Activated naive CD4-positive, alpha-beta T cell treated with anti-CD3 and anti-CD28 coated beads, Interleukin-2, amount 50 U/mL, for 72 hours (primary cell): ENCODE data around the gene TRRAP. TPM values are rescaled to one million over a fixed set of nuclear protein-coding genes. Genes with fewer than 3 reads are reported as not detected.

ENCODE experiments used
- ATAC-seq, 2 donors: fragments of 150-1000 bp; cut with Tn5 transposase; 2 replicates each; pipeline ENCODE4 v1.10.0; 2021; ENCODE audit warnings: mild to moderate bottlenecking in 2 of 2, moderate library complexity in 2 of 2
- DNase-seq, 2 donors: peaks; one replicate each; pipeline ENCODE4 v3.0.0; 2021 to 2022; ENCODE audit warnings: low spot score in 2 of 2
- H3K27ac Mint-ChIP-seq, 2 donors: one replicate each; pipeline ENCODE4 v1.8.0; 2022; ENCODE audit warnings: mild to moderate bottlenecking in 2 of 2, mixed read lengths in 2 of 2
- H3K36me3 Mint-ChIP-seq, 2 donors: one replicate each; pipeline ENCODE4 v1.8.0; 2022; ENCODE audit warnings: mixed read lengths in 2 of 2
- H3K9me3 Mint-ChIP-seq, 2 donors: one replicate each; pipeline ENCODE4 v1.8.0; 2022; ENCODE audit warnings: mixed read lengths in 2 of 2
- total RNA-seq, 2 donors: library from RNA; stranded (reverse); gene quantifications; one replicate each; pipeline ENCODE4 v1.2.3, GENCODE V29; 2022

The TRRAP gene
- total RNA-seq, 2 donors from 2014 or later = 49.8 to 58.3 TPM

GRCh38 chr7:99011341-99011705, 133.0 kb downstream of the TRRAP start:
- H3K9me3 Mint-ChIP-seq = no peaks in the 10 kb centered on the region
- peaks cover 34 to 38% of the 10 kb centered on the region in 2 donors for H3K36me3 Mint-ChIP-seq
- DNase-seq (peak in 1 of 2 donors; percentile 53), ATAC-seq (no peak)
- H3K27ac Mint-ChIP-seq = no peak overlapping the region

- DNase-seq (peak in 1 of 2 donors; percentile 40), ATAC-seq (no peak)
- Mint-ChIP-seq H3K36me3 (peaks cover 38 to 40% of the 10 kb centered on the region in 2 donors), H3K9me3 (no peaks in the 10 kb centered on the region), H3K27ac (peak overlapping the region in 1 of 2 donors; percentile 72)
Measured at GRCh38 chr7:99011706-99012404, 133.5 kb downstream of the TRRAP start.

GRCh38 chr7:99012722-99013121, 134.4 kb downstream of the TRRAP start:
- no peak overlapping the region for H3K27ac Mint-ChIP-seq
- no peak for ATAC-seq
- no peaks in the 10 kb centered on the region for H3K9me3 Mint-ChIP-seq

GRCh38 chr7:99013266-99014112, 135.2 kb downstream of the TRRAP start:
- peaks cover 38% of the 10 kb centered on the region in 2 donors for H3K36me3 Mint-ChIP-seq
- peak overlapping the region in 1 of 2 donors; percentile 29 for H3K27ac Mint-ChIP-seq
- no peaks in the 10 kb centered on the region for H3K9me3 Mint-ChIP-seq
- ATAC-seq = no peak
- no peak for DNase-seq

More at GRCh38 chr7:99012722-99013121, 134.4 kb downstream of the TRRAP start:
- peaks cover 38 to 42% of the 10 kb centered on the region in 2 donors for H3K36me3 Mint-ChIP-seq
- DNase-seq = no peak

GRCh38 chr7:99014113-99014985, 136.0 kb downstream of the TRRAP start:
- DNase-seq = no peak
- no peaks in the 10 kb centered on the region for H3K9me3 Mint-ChIP-seq
- no peak overlapping the region for H3K27ac Mint-ChIP-seq
- ATAC-seq = peak in 1 of 2 donors; percentile 25
- peaks cover 38 to 39% of the 10 kb centered on the region in 2 donors for H3K36me3 Mint-ChIP-seq

GRCh38 chr7:99016196-99016595, 137.9 kb downstream of the TRRAP start:
- no peak for DNase-seq
- ATAC-seq = no peak
- Mint-ChIP-seq H3K36me3 (peaks cover 37 to 45% of the 10 kb centered on the region in 2 donors), H3K27ac (no peak overlapping the region), H3K9me3 (no peaks in the 10 kb centered on the region)

GRCh38 chr7:99019523-99020412, 141.4 kb downstream of the TRRAP start:
- DNase-seq = peak in 1 of 2 donors; percentile 18
- Mint-ChIP-seq H3K36me3 (peaks cover 26 to 35% of the 10 kb centered on the region in 2 donors), H3K27ac (no peak overlapping the region), H3K9me3 (no peaks in the 10 kb centered on the region)
- no peak for ATAC-seq

GRCh38 chr7:99020413-99020715, 142.0 kb downstream of the TRRAP start:
- H3K9me3 Mint-ChIP-seq = no peaks in the 10 kb centered on the region
- no peak for DNase-seq
- no peak overlapping the region for H3K27ac Mint-ChIP-seq
- peaks cover 22 to 29% of the 10 kb centered on the region in 2 donors for H3K36me3 Mint-ChIP-seq
- ATAC-seq = no peak

GRCh38 chr7:99021941-99022560, 143.7 kb downstream of the TRRAP start:
- ATAC-seq (no peak), DNase-seq (peak in 1 of 2 donors; percentile 9)
- H3K27ac Mint-ChIP-seq = no peak overlapping the region
- H3K9me3 Mint-ChIP-seq = no peaks in the 10 kb centered on the region
- H3K36me3 Mint-ChIP-seq = peaks cover 13 to 16% of the 10 kb centered on the region in 2 donors

- DNase-seq = no peak
- H3K36me3 Mint-ChIP-seq = peaks cover 11 to 13% of the 10 kb centered on the region in 2 donors
- no peaks in the 10 kb centered on the region for H3K9me3 Mint-ChIP-seq
- peak overlapping the region in 1 of 2 donors; percentile 56 for H3K27ac Mint-ChIP-seq
- ATAC-seq = no peak
Measured at GRCh38 chr7:99024066-99024465, 145.7 kb downstream of the TRRAP start.

- Mint-ChIP-seq H3K36me3 (peaks cover 0 to 13% of the 10 kb centered on the region in 2 donors), H3K9me3 (no peaks in the 10 kb centered on the region), H3K27ac (peak overlapping the region; percentile 61 to 69)
- no peak for DNase-seq
- ATAC-seq = no peak
Measured at GRCh38 chr7:99027241-99027640, 148.9 kb downstream of the TRRAP start.

- peak overlapping the region; percentile 69 to 87 for H3K27ac Mint-ChIP-seq
- no peaks in the 10 kb centered on the region for H3K9me3 Mint-ChIP-seq
- DNase-seq (peak in 1 of 2 donors; percentile 23), ATAC-seq (no peak)
- H3K36me3 Mint-ChIP-seq = peaks cover 0 to 13% of the 10 kb centered on the region in 2 donors
Measured at GRCh38 chr7:99027841-99028240, 149.5 kb downstream of the TRRAP start.

- Mint-ChIP-seq H3K27ac (peak overlapping the region; percentile 69 to 87), H3K9me3 (no peaks in the 10 kb centered on the region), H3K36me3 (peaks cover 0 to 13% of the 10 kb centered on the region in 2 donors)
- DNase-seq (peak in 1 of 2 donors; percentile 52), ATAC-seq (no peak)
Measured at GRCh38 chr7:99028261-99028973, 150.1 kb downstream of the TRRAP start.

- H3K27ac Mint-ChIP-seq = peak overlapping the region; percentile 60 to 77
- peaks cover 0 to 13% of the 10 kb centered on the region in 2 donors for H3K36me3 Mint-ChIP-seq
- H3K9me3 Mint-ChIP-seq = no peaks in the 10 kb centered on the region
- DNase-seq (no peak), ATAC-seq (no peak)
Measured at GRCh38 chr7:99029466-99030435, 151.4 kb downstream of the TRRAP start.
